Left ventricle myocardium inferior (tissue), 1 donor: Measurements from ENCODE around the gene UBE2I. TPM values are rescaled to one million over a fixed set of nuclear protein-coding genes. Genes with fewer than 3 reads are reported as not detected.
A peak's percentile ranks its signal among the peaks of the same experiment; 100 is the strongest.
"Not testable (repeated sequence)": the region's sequence is repeated elsewhere in the genome, so short reads cannot be mapped to it uniquely, and the experiment has no call there.

Source experiments
- DNase-seq: peaks from one replicate; pipeline ENCODE4 v3.0.0-alpha.2; 2020
- H3K27ac ChIP-seq: fragments of 200-600 bp; replicated peaks from 2 replicates; pipeline ENCODE4 v1.8.0; 2021
- H3K27me3 ChIP-seq: fragments of 200-600 bp; 2 replicates; pipeline ENCODE4 v1.8.0; 2021; ENCODE audit warnings: low read depth
- H3K36me3 ChIP-seq: fragments of 200-600 bp; 2 replicates; pipeline ENCODE4 v1.8.0; 2021
- H3K4me1 ChIP-seq: fragments of 200-600 bp; 2 replicates; pipeline ENCODE4 v1.8.0; 2021
- H3K4me3 ChIP-seq: fragments of 200-600 bp; 2 replicates; pipeline ENCODE4 v1.8.0; 2021; ENCODE audit warnings: mild to moderate bottlenecking, moderate library complexity
- H3K9me3 ChIP-seq: fragments of 200-600 bp; replicated peaks from 2 replicates; pipeline ENCODE4 v1.8.0; 2021
- CTCF ChIP-seq: fragments of 200-600 bp; IDR thresholded peaks from 2 replicates; pipeline ENCODE4 v1.8.0; 2021; ENCODE audit warnings: antibody characterized with exemption, mild to moderate bottlenecking, borderline replicate concordance
- intact Hi-C: fragments of 100-400 bp; cut with micrococcal nuclease; formaldehyde crosslinking; loops from one replicate; pipeline ENCODE4 v1.11.0; 2022
- total RNA-seq: library from RNA; stranded (reverse); fragmentation: NEBNext Ultra II Directional; extraction: Animal tissue kit (Norgen Biotek cat#: 25700); gene quantifications from one replicate; pipeline ENCODE4 v1.2.1, GENCODE V29; 2021
- donor health status: DM: no; HTN: yes; CAD: no; lungs with severe emphysema.

UBE2I gene
- total RNA-seq, 1 donor from 2014 or later, result 86.2 TPM

- H3K4me1 ChIP-seq, result peaks cover 10% of the 10 kb centered on the region
- H3K4me3 ChIP-seq, result no peak overlapping the region
- no peak overlapping the region for H3K27ac ChIP-seq
- intact Hi-C loops, result no loop called here
- peaks cover 91% of the 10 kb centered on the region for H3K27me3 ChIP-seq
- H3K36me3 ChIP-seq, result no peaks in the 10 kb centered on the region
- H3K9me3 ChIP-seq, result no peaks in the 10 kb centered on the region
- DNase-seq, result no peak
- TF ChIP-seq CTCF, result no peak
These were observed 15.3 kb upstream of the UBE2I start for GRCh38 chr16:1293921-1294656.

GRCh38 chr16:1295465-1295864 lies 14.0 kb upstream of the UBE2I start:
- TF ChIP-seq CTCF, result no peak
- Histone ChIP-seq H3K9me3 (no peaks in the 10 kb centered on the region), H3K27ac (no peak overlapping the region), H3K27me3 (peaks cover 91% of the 10 kb centered on the region), H3K4me3 (no peak overlapping the region), H3K4me1 (peaks cover 11% of the 10 kb centered on the region), H3K36me3 (no peaks in the 10 kb centered on the region)
- no peak for DNase-seq
- intact Hi-C loops, result no loop called here

DNA sequence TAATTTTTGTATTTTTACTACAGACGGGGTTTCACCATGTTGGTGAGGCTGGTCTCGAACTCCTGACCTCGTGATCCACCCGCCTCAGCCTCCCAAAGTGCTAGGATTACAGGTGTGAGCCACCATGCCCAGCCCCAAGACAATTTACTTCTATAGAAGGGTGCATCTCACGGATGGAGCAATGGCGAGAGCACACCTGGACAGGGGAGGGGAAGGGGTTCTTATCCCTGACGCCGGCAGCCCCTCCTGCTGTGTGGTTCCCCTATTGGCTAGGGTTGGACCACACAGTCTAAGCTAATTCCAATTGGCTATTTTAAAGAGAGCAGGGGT lies 12.8 kb upstream of the UBE2I start:
- Histone ChIP-seq H3K4me1 (peaks cover 19% of the 10 kb centered on the region), H3K4me3 (peak overlapping the region; percentile 1), H3K27ac (peak overlapping the region; percentile 77), H3K27me3 (peaks cover 91% of the 10 kb centered on the region)
- H3K9me3 ChIP-seq, DNase-seq, H3K36me3 ChIP-seq, intact Hi-C loops: not testable (repeated sequence)

DNA sequence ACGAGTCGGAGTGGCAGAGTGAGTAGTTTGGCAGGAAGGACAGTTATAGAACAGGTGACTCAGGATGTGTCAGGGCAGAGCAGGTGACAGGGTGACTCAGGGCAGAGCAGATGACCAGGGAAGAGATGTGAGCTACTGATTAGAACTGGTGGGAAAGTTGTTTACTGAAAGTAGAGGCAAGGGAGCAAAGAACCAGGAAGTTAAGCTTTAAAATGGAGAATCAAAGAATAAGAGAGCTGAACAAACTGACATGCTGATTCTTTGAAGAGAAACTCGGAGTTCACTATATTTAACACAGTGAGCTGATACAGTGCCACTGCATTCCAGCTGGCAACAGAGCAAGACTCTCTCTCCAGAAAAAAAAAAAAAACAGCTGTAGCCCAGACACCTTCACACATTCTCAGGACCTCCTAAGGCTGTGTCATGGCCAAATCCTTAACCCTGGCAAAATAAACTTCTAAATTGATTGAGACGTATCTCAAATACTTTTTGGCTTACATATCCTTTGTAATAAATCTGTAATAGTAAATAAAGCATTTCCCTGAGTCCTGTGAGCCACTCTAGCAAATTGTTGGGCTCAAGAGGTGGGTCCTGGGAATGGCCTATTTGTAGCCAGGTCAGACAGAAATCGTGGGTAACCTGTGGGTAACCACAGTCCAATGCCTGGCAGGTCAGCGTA lies 12.3 kb upstream of the UBE2I start:
- intact Hi-C loops, result no loop called here
- H3K27ac ChIP-seq, result peak overlapping the region; percentile 77
- H3K36me3 ChIP-seq, result no peaks in the 10 kb centered on the region
- no peak for DNase-seq
- no peak for TF ChIP-seq CTCF
- H3K9me3 ChIP-seq, result no peaks in the 10 kb centered on the region
- peak overlapping the region; percentile 1 for H3K4me3 ChIP-seq
- H3K27me3 ChIP-seq, result peaks cover 90% of the 10 kb centered on the region
- peaks cover 19% of the 10 kb centered on the region for H3K4me1 ChIP-seq

DNA sequence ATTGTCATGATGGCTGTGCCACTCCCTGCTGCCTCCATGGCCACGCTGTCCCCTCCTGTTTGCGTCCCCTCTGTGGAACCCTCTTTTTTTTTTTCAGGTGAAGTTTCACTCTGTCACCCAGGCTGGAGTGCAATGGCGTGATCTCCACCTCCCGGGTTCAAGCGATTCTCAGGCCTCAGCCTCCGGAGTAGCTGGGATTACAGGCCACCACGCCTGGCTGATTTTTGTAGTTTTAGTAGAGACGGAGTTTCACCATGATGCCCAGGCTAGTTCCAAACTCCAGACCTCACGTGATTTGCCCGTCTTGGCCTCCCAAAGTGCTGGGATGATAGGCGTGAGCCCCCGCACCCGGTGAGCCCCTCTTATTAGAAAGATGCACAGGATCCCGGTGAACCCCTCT lies 11.0 kb upstream of the UBE2I start:
- no peak for TF ChIP-seq CTCF
- Histone ChIP-seq H3K27ac (no peak overlapping the region), H3K4me3 (no peak overlapping the region), H3K27me3 (peaks cover 86% of the 10 kb centered on the region), H3K36me3 (no peaks in the 10 kb centered on the region), H3K4me1 (peaks cover 19% of the 10 kb centered on the region), H3K9me3 (no peaks in the 10 kb centered on the region)
- DNase-seq, result no peak
- intact Hi-C loops, result no loop called here
